PC-9 (cell line): ENCODE measurements around the gene RPTOR. TPM values are rescaled to one million over a fixed set of nuclear protein-coding genes. Genes with fewer than 3 reads are reported as not detected.
A peak's percentile ranks its signal among the peaks of the same experiment; 100 is the strongest.

Source experiments
- BruUV-seq: library from RNA; stranded (reverse); fragments of 400-500 nt; replicated peaks from 2 replicates; lab custom pipeline; 2021; lab: Mats Ljungman, UMichigan
- CTCF ChIA-PET: fragments of 300-600 bp; sonication (Branson Sonifier 250); formaldehyde crosslinking; loops from one replicate; lab custom pipeline; 2022; ENCODE audit warnings: antibody characterized with exemption; lab: Charles Lee
- POLR2A ChIA-PET: fragments of 300-600 bp; sonication (Branson Sonifier 250); formaldehyde crosslinking; loops from one replicate; lab custom pipeline; 2022; ENCODE audit warnings: antibody characterized with exemption; ENCODE audit not compliant: unreplicated experiment; lab: Charles Lee
- DNase-seq, 2 experiments: peaks; one replicate each; pipeline versions ENCODE4 v3.0.0 to v3.0.0-alpha.2; 2015 to 2022; ENCODE audit warnings: mixed read lengths in 1 of 2
- H2AFZ ChIP-seq: fragments of 200-600 bp; sonication (generic); 2 replicates; pipeline ENCODE4 v1.8.1; 2017; ENCODE audit warnings: antibody characterized with exemption
- H3F3A ChIP-seq: fragments of 200-600 bp; sonication (generic); 2 replicates; pipeline ENCODE4 v1.8.1; 2017; ENCODE audit warnings: antibody characterized with exemption, mild to moderate bottlenecking, low read depth; ENCODE audit not compliant: insufficient read depth
- H3K27ac ChIP-seq: fragments of 200-600 bp; sonication (generic); 2 replicates; pipeline ENCODE4 v1.6.1; 2016; ENCODE audit warnings: mixed run types
- H3K27me3 ChIP-seq: fragments of 200-600 bp; sonication (generic); 2 replicates; pipeline ENCODE4 v1.6.1; 2016; ENCODE audit warnings: low read depth, mixed run types; ENCODE audit not compliant: insufficient read depth
- H3K36me3 ChIP-seq: fragments of 200-600 bp; sonication (generic); 2 replicates; pipeline ENCODE4 v1.6.1; 2016; ENCODE audit warnings: low read depth, mixed run types
- H3K4me1 ChIP-seq: fragments of 200-600 bp; sonication (generic); replicated peaks from 2 replicates; pipeline ENCODE4 v1.6.1; 2016; ENCODE audit warnings: mixed run types; ENCODE audit not compliant: insufficient read depth
- H3K4me2 ChIP-seq: fragments of 200-600 bp; sonication (generic); 2 replicates; pipeline ENCODE4 v1.6.1; 2017; ENCODE audit warnings: mixed run types
- H3K4me3 ChIP-seq: fragments of 200-600 bp; sonication (generic); 2 replicates; pipeline ENCODE4 v1.6.1; 2016; ENCODE audit warnings: mixed run types
- H3K79me2 ChIP-seq: fragments of 200-600 bp; sonication (generic); 2 replicates; pipeline ENCODE4 v1.6.1; 2017; ENCODE audit warnings: low read depth, mixed run types
- H3K9me2 ChIP-seq: fragments of 200-600 bp; sonication (generic); 2 replicates; pipeline ENCODE4 v1.8.1; 2017; ENCODE audit warnings: mild to moderate bottlenecking; ENCODE audit not compliant: insufficient read depth
- H3K9me3 ChIP-seq: fragments of 200-600 bp; sonication (generic); 2 replicates; pipeline ENCODE4 v1.8.1; 2016; ENCODE audit warnings: low read depth; ENCODE audit not compliant: insufficient read depth
- H4K20me1 ChIP-seq: fragments of 200-600 bp; sonication (generic); 2 replicates; pipeline ENCODE4 v1.8.1; 2017; ENCODE audit not compliant: insufficient read depth
- CTCF ChIP-seq: fragments of 200-600 bp; sonication (generic); conservative IDR thresholded peaks from 2 replicates; pipeline ENCODE4 v1.6.1; 2017; ENCODE audit warnings: mixed run types, antibody characterized with exemption, mild to moderate bottlenecking, moderate library complexity
- EZH2 ChIP-seq: fragments of 200-600 bp; sonication (generic); IDR thresholded peaks from 2 replicates; pipeline ENCODE4 v1.8.0; 2017; ENCODE audit warnings: antibody characterized with exemption, low read depth
- intact Hi-C: fragments of 100-400 bp; cut with micrococcal nuclease; formaldehyde crosslinking; loops from one replicate; pipeline ENCODE4 v1.10.0; 2022; ENCODE audit not compliant: unreplicated experiment
- total RNA-seq: library from RNA; stranded (reverse); gene quantifications from 2 replicates; pipeline ENCODE4 v1.2.3, GENCODE V29; 2021

Gene RPTOR
- total RNA-seq, 1 experiment from 2014 or later = 50.8 TPM

DNA sequence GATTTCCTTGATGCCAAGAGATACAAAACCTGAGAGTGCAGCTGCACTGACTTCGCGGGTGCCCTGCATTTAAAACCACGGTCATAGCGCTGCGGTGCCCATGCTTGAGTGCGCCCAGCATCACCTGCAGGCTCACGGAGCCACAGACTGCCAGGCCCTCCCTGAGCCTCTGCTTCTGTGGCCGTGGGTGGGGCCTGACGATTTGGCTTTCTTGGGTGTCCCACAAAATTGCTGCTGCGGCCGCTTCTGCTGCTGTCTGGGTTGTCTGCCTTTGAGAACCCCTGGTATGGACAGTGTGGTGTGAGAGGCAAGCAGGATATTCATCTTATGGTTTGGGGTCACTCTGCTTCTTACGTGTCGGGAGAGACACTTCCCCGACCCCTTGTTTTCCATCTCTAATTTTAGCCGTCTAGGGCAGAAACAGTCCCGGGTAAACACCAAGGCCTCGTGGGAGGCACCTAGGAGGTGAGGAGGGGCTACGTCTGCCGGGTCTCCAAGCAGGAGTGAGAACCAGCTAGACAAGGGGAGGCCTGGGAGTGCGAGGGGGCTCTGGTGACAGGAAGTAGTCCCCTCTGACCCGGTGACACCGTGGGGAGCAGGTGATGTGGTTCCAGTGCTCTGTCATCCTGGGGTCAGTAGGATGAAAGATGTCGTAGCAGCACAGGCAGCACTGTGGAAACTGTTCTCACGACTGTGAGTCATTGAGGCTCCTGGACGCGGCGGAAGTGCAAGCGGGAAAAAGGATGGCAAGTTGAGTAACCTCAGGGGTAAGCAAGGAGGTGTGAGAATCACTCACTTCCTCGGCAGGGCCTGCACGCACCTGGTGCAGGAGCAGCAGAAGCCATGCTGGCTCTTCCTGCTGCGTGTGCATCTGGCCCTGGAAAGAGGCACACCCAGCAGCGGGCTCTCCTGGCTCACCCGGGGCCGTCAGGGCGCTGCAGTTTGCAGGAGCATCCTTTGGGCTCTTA, 176.3 kb downstream of the RPTOR start:
- H3K27me3 ChIP-seq = no peaks in the 10 kb centered on the region
- intact Hi-C loops = no loop called here
- DNase-seq = peak; percentile 31 to 91
- H3K36me3 ChIP-seq = no peaks in the 10 kb centered on the region
- H3K4me2 ChIP-seq = peak overlapping the region; percentile 56
- H3K79me2 ChIP-seq = peaks cover 41% of the 10 kb centered on the region
- H3K9me3 ChIP-seq = no peaks in the 10 kb centered on the region
- CTCF ChIA-PET = no interaction called here
- POLR2A ChIA-PET = no interaction called here
- H4K20me1 ChIP-seq = no peaks in the 10 kb centered on the region
- no peak overlapping the region for H3K4me3 ChIP-seq
- H3K4me1 ChIP-seq = peaks cover 25% of the 10 kb centered on the region
- H3K9me2 ChIP-seq = no peaks in the 10 kb centered on the region
- peaks cover 18% of the 10 kb centered on the region; the same call in 1 of the 2 replicates for H3F3A ChIP-seq
- BruUV-seq = no TSS peak
- no peak overlapping the region for H2AFZ ChIP-seq
- H3K27ac ChIP-seq = peak overlapping the region; percentile 81
- TF ChIP-seq EZH2 (no peak), CTCF (no peak)

DNA sequence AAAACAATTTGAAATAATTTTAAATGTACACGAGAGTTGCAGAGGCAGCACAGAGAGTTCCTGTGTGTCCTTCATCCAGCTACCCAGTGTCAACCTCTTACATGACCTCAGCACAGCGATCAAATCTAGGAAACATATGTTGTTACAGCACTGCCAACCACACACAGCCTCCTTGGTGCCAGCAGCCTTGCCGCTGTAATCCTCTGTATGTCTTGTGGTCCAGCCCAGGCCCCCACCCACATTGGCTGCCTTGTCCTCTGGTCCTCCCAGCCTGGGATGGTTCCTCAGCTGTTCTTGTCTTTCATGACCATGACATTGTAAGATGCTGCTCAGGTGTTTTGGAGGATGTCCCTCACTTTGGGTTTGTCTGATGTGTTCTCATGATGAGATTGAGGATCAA, 178.0 kb downstream of the RPTOR start:
- intact Hi-C loops = no loop called here
- no peaks in the 10 kb centered on the region for H3K27me3 ChIP-seq
- POLR2A ChIA-PET = no interaction called here
- CTCF ChIA-PET = no interaction called here
- no peaks in the 10 kb centered on the region for H4K20me1 ChIP-seq
- no peak overlapping the region for H3K27ac ChIP-seq
- no peaks in the 10 kb centered on the region for H3K36me3 ChIP-seq
- no peaks in the 10 kb centered on the region for H3K9me2 ChIP-seq
- no peak for DNase-seq
- no peak overlapping the region for H3K4me2 ChIP-seq
- H3K79me2 ChIP-seq = peaks cover 35% of the 10 kb centered on the region
- peaks cover 18% of the 10 kb centered on the region; the same call in 1 of the 2 replicates for H3F3A ChIP-seq
- H3K9me3 ChIP-seq = no peaks in the 10 kb centered on the region
- TF ChIP-seq EZH2 = no peak
- no peak for TF ChIP-seq CTCF
- BruUV-seq = no TSS peak
- H2AFZ ChIP-seq = no peak overlapping the region
- peaks cover 25% of the 10 kb centered on the region for H3K4me1 ChIP-seq
- no peak overlapping the region for H3K4me3 ChIP-seq

DNA sequence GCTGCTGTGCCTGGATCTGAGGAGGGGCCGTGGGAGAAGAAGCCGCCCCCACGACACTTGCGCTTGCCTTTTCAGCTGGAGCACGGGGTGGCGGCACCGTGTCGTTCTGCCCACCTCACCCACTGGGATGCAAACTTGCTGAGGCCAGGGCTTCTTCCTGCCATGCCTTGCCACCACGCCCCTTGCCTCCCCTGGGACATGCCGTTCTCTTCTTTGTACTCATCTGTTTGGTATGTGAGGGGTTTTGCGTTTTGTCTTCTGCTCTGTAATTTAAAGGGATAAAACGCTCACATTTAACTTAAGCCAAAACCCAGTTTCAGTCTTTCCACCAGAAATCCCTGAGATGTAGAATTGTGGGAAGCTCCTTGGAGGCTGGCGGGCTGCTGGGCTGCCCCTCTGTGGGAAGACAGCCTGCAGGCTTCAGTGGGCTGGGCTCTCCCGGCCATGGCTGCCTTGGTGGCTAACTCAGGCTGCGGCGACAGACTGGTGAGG, 180.2 kb downstream of the RPTOR start:
- H3K36me3 ChIP-seq = no peaks in the 10 kb centered on the region
- H3K4me1 ChIP-seq = peaks cover 25% of the 10 kb centered on the region
- H3K27me3 ChIP-seq = no peaks in the 10 kb centered on the region
- H2AFZ ChIP-seq = no peak overlapping the region
- no peaks in the 10 kb centered on the region for H3K9me3 ChIP-seq
- peaks cover 35% of the 10 kb centered on the region for H3K79me2 ChIP-seq
- TF ChIP-seq CTCF (no peak), EZH2 (no peak)
- H3K9me2 ChIP-seq = no peaks in the 10 kb centered on the region
- intact Hi-C loops = no loop called here
- DNase-seq = peak in 1 of 2 experiments; percentile 31
- BruUV-seq = no TSS peak
- H3K4me2 ChIP-seq = no peak overlapping the region
- CTCF ChIA-PET = no interaction called here
- no peak overlapping the region for H3K4me3 ChIP-seq
- H3K27ac ChIP-seq = no peak overlapping the region
- POLR2A ChIA-PET = interaction anchor here (0.5 kb wide), 1 partner anchor 579 kb away, joined by 7 read pairs; no protein-coding TSS in a partner anchor
- peaks cover 14% of the 10 kb centered on the region; the same call in 1 of the 2 replicates for H3F3A ChIP-seq
- H4K20me1 ChIP-seq = no peaks in the 10 kb centered on the region
